Measurements from ENCODE around the gene DENND1C.

Gene DENND1C

GRCh38 chr19:6478815-6479214 is 2.8 kb downstream of the DENND1C start:
- no peak for DNase-seq (ENCODE audit: low read depth in 3 of 3)

- no peak for DNase-seq (ENCODE audit: low read depth in 3 of 3)
Observed at GRCh38 chr19:6476896-6477431, 4.6 kb downstream of the DENND1C start.

- DNase-seq (ENCODE audit: low read depth in 3 of 3), result peak; percentile 57 to 66 (median 61)
Observed at GRCh38 chr19:6476155-6476895, 5.3 kb downstream of the DENND1C start.

DNA sequence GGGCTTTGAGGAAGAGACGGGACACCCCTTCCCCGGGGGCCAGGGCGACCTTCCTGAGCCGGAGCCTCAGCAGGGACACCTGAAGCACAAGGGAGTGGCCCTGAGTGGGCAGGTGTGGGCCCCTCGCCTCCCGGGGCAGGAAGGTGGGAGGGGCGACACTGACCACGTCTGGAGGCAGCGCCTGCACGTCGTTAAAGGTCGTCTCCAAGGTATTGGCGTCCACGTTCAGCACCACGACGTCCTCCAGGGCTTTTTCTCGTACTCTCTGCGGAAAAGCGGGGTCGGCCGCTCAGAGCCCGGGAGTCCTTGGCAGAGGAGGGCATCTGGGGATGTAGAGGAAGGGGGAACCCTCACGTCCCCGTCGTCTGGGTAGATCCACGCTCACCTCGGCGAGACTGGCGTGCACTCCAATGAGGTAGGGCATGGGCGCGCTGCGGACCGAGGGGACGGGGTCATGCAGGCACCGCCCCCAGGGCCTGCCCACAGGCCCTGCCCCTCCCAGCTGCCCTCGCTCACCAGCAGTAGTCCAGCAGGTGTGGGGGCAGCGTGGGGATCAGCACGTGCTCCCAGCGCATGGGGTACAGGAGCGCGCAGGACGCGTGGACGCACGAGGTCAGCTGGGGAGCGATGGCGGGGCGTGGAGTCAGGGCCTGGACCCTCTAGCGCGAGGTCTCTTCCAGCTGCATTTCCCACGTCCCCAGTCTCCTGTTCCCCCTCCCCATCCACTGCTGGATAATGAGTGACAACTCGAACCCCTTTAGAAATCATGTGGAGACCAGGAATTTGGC is 6.1 kb downstream of the DENND1C start:
- DNase-seq (ENCODE audit: low read depth in 3 of 3), result no peak

DNA sequence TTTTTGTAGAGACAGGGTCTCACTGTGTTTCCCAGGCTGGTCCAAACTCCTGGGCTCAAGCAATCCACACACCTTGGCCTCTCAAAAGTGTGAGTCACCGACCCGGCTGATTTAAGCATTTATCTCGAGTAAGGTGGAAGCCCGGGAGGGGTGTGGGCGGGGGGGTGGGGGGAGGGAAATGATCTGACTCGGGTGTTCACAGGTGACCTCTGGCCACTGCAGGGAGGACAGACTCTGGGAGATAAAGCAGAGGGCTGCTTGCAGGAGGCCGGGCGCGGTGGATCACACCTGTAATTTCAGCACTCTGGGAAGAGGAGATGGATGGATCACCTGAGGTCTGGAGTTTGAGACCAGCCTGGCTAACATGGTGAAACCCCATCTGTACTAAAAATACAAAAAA is 7.9 kb downstream of the DENND1C start:
- no peak for DNase-seq (ENCODE audit: low read depth in 3 of 3)

DNA sequence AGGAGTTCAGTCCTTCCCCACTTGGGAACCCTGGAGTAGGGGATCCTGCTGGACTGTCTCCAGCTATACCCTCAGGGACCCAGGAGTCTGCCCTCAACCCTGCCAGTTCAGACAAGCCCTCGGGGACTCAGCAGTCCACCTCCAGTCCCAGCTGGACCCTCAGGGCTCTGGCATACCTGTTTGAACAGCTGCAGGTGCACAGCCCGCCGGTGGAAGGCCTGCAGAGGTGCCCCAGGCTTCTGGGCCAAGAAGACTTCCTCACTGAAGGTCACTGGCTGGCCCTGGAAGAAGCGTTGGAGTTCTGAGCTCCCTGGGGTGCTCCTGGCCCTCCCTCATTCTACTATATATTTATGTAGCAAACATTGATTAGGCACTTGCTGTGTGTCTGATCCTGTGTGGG is 8.9 kb downstream of the DENND1C start:
- no peak for DNase-seq (ENCODE audit: low read depth in 3 of 3)

DNA sequence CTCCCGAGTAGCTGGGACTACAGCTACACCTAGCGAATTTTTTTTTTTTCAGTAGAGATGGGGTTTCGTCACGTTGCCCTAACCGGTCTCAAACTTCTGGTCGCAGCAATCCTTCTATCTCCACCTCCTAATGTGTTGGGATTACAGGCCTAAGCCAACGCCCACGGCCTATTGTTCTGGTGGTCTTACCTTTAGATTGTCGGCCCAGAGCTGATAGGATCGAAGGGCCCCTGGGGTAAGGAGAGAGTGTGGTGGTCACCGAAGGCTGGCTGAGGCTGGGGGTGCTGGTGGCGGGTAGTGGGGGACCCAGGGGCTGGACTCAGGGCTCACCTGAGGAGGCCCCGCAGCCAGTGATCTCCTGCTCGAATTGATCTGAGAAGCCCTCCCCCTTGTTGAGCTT is 10.5 kb downstream of the DENND1C start:
- DNase-seq (ENCODE audit: low read depth in 3 of 3), result no peak

DNA sequence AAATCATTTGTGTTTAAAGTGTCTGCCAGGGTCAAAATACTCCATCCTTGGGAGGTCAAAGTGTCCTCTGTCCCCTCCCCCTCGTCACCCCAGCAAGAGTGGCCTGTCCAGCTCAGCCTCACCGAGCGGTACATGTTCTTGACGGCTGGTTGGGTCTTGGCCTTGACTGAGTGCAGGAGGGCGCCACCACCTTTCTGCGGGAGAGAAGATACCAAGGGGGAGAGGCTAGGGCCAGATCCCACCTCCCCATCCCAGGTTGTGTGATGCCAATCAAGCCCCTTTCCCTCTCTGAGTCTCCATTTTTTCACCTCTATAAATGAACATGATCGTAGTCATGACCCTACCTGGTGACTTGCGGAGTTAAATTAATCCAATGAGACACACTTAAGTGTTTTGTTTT is 11.4 kb downstream of the DENND1C start:
- no peak for DNase-seq (ENCODE audit: low read depth in 3 of 3)

DNA sequence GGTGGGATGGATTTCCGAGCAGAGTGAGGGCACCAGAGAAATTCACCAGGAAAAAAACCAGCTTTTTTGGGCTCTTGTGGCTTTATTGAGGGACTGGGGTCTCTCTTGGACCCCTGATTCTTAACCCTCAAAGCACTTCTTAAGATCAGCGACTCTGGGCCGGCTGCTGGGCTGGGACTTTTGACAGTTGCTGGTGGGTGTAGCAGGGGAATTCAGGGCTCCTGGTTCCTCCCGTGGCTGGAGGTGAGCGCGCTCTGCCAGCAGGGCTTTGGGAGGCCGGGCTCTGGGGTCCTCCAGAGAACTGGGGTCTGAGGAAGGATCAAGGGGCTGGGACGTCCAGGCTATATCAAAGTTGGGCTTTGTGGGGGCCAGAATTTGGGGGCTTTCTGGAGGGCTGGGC is 14.2 kb downstream of the DENND1C start:
- DNase-seq (ENCODE audit: low read depth in 3 of 3), result no peak

GRCh38 chr19:6466526-6467248 is 14.9 kb downstream of the DENND1C start:
- no peak for DNase-seq (ENCODE audit: low read depth in 3 of 3)

DNA sequence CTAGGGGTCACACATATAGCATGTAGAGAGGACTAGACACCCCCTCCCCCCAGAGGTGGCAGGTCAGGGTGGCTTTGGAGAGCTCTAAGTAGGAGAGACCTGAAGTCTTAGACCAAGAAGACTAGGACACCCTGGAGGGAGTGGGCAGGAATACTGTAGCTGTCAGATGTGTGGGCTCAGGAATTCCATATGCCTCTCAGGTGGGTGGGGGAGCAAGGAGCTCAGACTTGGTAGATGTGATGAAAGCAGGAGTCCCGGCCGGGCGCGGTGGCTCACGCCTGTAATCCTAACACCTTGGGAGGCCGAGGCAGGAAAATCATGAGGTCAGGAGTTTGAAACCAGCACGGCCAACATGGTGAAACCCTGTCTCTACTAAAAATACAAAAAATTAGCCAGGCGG is 15.9 kb downstream of the DENND1C start:
- no peak for DNase-seq (ENCODE audit: low read depth in 3 of 3)

DNA sequence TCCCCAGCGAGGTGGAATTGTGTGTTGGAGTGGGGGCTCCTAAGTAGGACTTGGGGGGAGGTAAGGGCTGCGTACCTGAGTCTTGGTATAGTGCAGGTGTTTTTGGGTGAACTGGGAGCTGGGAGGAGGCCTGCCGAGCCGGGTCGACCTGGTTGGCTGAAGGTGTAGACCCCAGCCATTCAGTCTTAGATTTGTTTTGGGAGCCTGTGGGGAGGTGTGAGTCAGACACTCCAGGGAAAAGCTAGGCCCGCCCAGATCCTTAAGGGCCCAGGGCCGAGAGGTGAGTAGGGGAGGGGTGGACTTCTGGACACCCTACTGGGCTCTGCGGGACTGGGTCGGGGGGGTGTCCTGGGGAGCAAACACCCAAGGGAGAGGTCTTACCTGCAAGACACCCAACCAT is 16.6 kb downstream of the DENND1C start:
- no peak for DNase-seq (ENCODE audit: low read depth in 3 of 3)

- DNase-seq (ENCODE audit: low read depth in 3 of 3), result no peak
Observed at GRCh38 chr19:6464070-6464873, 17.3 kb downstream of the DENND1C start, which contains the start of gene CRB3. Gene CRB3, plus strand, starts transcription at chr19:6464271. Its CDS starts 431 bp downstream, at chr19:6464702.

DNA sequence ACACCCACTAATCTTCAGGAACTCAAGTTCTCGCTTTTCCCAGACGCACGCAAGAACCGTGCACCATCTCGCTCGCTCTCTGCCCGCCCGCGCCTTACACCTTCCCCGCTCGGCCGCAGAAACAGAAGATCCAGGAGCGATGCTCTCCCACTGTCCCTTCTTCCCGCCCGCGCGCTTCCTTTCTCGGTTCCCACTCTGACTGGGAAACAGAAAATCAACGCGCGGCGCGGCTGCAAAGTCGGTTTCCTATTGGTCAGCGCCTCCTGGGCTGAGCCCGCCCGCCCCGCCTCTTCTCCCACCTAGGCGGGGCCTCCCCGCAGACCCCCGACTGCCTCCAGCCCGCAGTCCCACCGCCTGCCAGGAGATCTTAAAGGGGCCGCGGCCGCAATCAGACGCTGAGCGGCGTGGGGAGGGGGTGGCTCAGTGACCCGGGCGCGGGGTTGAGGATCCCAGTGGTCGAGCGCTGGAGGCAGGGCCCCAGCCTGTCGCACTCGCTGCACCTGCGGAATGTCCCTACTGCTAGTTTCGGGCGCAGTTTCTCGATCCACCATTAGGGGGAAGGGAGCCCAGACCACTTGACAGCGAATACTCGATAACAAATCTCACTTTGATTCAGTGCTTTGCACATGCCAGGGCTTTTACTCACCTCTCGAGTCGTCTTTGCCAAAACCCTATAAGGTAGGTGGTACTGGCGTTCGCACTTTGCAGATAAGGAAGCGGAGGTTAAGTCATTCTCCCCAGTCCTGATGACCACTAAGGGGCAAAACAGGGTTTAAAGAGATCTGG is 21.3 kb downstream of the DENND1C start:
- peak; percentile 95 to 97 (median 96) for DNase-seq (ENCODE audit: low read depth in 3 of 3)

DNA sequence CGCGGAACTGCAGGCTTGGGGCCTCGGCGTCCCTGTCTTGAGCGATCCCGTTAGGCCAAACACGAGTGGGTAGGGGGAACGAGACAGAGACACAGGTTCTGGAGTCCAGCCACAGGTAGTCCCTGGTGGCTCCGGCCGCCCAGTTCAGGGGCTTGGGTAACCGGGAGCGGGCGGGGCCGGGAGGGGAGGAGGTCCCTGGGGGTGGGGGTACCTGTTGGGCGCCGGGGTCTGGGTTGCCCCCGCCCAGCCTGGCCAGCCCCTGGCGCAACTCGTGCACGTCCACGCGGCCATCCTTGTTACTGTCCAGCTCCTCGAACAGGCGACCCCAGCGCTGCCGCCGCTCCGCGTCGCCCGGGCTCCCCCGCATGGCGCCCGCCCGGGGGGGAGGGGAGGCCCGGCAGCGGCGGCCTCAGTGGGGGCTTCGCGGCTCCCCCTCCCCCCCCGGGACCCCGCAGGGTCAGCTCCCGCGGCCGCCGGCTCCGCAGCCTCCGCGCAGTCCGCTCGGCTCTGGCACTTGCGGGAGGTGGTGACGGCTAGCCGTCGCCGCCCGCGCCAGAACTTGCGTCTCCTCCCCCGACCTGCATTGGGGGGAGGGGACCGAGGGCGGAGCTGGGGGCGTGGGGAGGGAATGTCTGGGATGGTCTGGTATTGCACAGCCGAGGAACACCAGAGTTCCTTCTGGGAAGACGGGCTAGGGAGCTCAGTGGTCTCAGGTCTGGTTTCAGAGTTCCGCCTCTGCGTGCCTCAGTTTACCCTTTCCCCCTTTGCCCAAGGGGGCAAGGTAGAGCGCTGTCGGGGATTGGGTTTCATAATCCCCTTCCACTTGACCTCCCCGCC is 22.1 kb downstream of the DENND1C start, which contains the start of gene SLC25A23:
Gene SLC25A23 (minus strand): TSS at position 531 of the 837 bp plus-strand sequence. CDS start 164 bp downstream, at position 367.
- peak; percentile 24 to 50 (median 28) for DNase-seq (ENCODE audit: low read depth in 3 of 3)

GRCh38 chr19:6458695-6459261 is 22.8 kb downstream of the DENND1C start:
- no peak for DNase-seq (ENCODE audit: low read depth in 3 of 3)

- no peak for DNase-seq (ENCODE audit: low read depth in 3 of 3)
Observed at GRCh38 chr19:6457958-6458694, 23.5 kb downstream of the DENND1C start.

DNA sequence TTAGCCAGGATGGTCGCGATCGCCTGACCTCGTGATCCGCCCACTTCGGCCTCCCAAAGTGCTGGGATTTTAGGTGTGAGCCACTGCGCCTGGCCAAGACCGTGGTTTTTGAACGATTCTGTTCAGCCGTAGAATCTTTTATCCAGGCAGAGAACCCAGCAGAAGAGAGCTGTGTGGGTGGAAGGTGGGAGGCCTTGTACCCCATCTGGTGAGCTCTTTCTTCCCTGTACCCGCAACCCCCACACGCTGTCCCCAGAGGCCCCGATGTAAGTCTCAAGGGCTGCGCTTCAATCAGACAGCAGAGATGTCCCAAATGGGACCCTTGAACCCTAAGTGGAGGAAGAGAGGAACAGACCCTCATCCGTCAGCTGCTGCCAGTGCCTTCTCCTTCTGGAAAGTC is 25.7 kb downstream of the DENND1C start:
- DNase-seq (ENCODE audit: low read depth in 3 of 3), result no peak
